Loucy (cell line): ENCODE data around the gene OAS1.

Experiments
- EZH2phosphoT487 ChIP-seq: fragments of 200-600 bp; IDR thresholded peaks from 2 replicates; pipeline ENCODE4 v1.6.1; 2018; ENCODE audit warnings: antibody characterized with exemption, mild to moderate bottlenecking, moderate library complexity, borderline replicate concordance
- TF ChIP-seq, protein P1 (sequence below): fragments of 200-600 bp; sonication (generic); conservative IDR thresholded peaks from 2 replicates; pipeline ENCODE4 v1.5.1; 2014; ENCODE audit warnings: mild to moderate bottlenecking, antibody characterized with exemption, low read length

GRCh38 chr12:112933129-112933505, 26.4 kb downstream of the OAS1 start:
- TF ChIP-seq, protein P1, sequence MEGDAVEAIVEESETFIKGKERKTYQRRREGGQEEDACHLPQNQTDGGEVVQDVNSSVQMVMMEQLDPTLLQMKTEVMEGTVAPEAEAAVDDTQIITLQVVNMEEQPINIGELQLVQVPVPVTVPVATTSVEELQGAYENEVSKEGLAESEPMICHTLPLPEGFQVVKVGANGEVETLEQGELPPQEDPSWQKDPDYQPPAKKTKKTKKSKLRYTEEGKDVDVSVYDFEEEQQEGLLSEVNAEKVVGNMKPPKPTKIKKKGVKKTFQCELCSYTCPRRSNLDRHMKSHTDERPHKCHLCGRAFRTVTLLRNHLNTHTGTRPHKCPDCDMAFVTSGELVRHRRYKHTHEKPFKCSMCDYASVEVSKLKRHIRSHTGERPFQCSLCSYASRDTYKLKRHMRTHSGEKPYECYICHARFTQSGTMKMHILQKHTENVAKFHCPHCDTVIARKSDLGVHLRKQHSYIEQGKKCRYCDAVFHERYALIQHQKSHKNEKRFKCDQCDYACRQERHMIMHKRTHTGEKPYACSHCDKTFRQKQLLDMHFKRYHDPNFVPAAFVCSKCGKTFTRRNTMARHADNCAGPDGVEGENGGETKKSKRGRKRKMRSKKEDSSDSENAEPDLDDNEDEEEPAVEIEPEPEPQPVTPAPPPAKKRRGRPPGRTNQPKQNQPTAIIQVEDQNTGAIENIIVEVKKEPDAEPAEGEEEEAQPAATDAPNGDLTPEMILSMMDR, result no peak
- TF ChIP-seq EZH2phosphoT487, result no peak
